GM18861 (cell line): Measurements from ENCODE around the gene BCL2A1.
A peak's percentile ranks its signal among the peaks of the same experiment; 100 is the strongest.
"Not testable (repeated sequence)": the region's sequence is repeated elsewhere in the genome, so short reads cannot be mapped to it uniquely, and the experiment has no call there.

Source experiments
- ATAC-seq: cut with Tn5 transposase; IDR thresholded peaks from one replicate; pipeline ENCODE4 v1.9.1; 2021; ENCODE audit not compliant: unreplicated experiment

Gene BCL2A1

GRCh38 chr15:79926116-79926515 is 44.9 kb downstream of the BCL2A1 start:
- ATAC-seq: not testable (repeated sequence)

GRCh38 chr15:79924379-79924778 is 46.6 kb downstream of the BCL2A1 start:
- ATAC-seq: no peak

- peak; percentile 95 for ATAC-seq
Measured at GRCh38 chr15:79923515-79924169, 47.4 kb downstream of the BCL2A1 start.

- ATAC-seq: peak; percentile 26
Measured at GRCh38 chr15:79923079-79923514, 47.9 kb downstream of the BCL2A1 start.

- ATAC-seq: no peak
Measured at GRCh38 chr15:79922512-79923078, 48.4 kb downstream of the BCL2A1 start.

- no peak for ATAC-seq
Measured at GRCh38 chr15:79919749-79920511, 51.1 kb downstream of the BCL2A1 start.

GRCh38 chr15:79919090-79919748 is 51.8 kb downstream of the BCL2A1 start:
- ATAC-seq: no peak

- ATAC-seq: no peak
Measured at GRCh38 chr15:79918278-79918677, 52.7 kb downstream of the BCL2A1 start.

- no peak for ATAC-seq
Measured at GRCh38 chr15:79916502-79917132, 54.4 kb downstream of the BCL2A1 start.

- ATAC-seq: not testable (repeated sequence)
Measured at GRCh38 chr15:79915776-79916501, 55.1 kb downstream of the BCL2A1 start.

GRCh38 chr15:79914728-79915127 is 56.3 kb downstream of the BCL2A1 start:
- ATAC-seq: no peak
